NCI-H460 (cell line): ENCODE results near the gene CYFIP1. TPM values are rescaled to one million over a fixed set of nuclear protein-coding genes. Genes with fewer than 3 reads are reported as not detected.

Source experiments
- DNase-seq: peaks from one replicate; pipeline ENCODE4 v3.0.0-alpha.2; 2016; ENCODE audit warnings: low read depth; ENCODE audit errors: extremely low read depth
- total RNA-seq: library from RNA; depleted of rRNA; stranded (reverse); fragments of >200 nt; shearing (Covaris generic); gene quantifications from 2 replicates; pipeline ENCODE4 v1.2.3, GENCODE V29; 2014; rRNA removed

Gene CYFIP1
- total RNA-seq, 1 experiment from 2014 or later: 72.8 TPM

DNA sequence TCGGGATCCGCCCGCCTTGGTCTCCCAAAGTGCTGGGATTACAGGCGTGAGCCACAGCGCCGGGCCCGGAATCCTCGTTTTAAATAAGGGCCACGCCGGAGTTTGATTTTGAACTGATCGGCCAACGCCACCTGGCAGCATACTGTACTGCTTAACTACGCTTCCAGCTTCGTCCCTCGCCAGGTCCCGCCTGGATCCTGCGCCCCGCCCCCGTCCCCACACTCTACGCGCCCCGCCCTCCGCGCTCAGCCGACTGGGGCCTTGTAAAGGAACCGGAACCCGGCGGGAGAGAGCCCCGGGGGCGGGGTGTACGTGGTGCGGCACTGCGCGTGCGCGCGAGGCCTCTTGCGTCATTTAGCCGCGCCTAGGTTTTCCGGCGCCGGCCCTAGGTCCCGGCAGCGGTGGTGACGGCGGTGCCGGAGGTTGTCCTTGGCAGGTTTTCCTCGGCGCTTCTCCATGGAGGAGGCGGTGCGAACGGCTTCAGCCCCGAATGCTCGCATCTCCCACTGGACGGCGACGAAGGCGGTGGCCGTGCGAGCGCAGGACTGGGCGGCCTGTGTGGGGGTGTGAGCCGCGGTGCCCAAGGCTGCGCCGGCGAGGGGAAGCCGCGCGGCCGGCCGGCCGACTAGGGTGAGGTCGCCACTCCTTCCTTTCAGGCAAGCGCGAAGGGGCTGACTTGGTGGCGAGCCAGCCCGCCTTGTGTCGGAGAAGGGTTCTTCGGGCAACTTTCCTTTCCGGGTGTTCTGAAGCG lies 141.7 kb downstream of the CYFIP1 start, which contains the start of gene NIPA2:
TSS of gene NIPA2 (plus strand) at position 375 of the 751 bp plus-strand sequence. CDS start 13,066 bp downstream, outside the sequence.
- peak; percentile 96 for DNase-seq

DNA sequence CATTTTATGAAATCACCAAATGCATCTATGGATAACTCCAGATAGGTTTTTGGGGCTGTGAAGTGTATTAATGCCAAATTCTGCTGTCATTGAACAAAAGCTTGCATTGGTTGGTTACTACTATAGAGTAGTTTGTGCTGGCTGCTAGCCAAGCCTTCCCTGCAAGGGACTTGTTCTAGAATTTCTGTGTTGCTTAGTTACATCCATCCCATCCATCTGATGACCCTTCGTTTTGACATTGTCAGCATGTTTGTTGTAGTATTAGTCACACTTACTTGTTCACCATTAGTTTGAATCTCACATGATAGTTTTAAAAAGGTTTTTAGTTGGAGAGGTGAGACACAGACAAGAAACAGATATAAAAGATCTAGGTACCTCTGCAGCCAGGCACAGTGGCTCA lies 148.7 kb downstream of the CYFIP1 start:
- DNase-seq: no peak

DNA sequence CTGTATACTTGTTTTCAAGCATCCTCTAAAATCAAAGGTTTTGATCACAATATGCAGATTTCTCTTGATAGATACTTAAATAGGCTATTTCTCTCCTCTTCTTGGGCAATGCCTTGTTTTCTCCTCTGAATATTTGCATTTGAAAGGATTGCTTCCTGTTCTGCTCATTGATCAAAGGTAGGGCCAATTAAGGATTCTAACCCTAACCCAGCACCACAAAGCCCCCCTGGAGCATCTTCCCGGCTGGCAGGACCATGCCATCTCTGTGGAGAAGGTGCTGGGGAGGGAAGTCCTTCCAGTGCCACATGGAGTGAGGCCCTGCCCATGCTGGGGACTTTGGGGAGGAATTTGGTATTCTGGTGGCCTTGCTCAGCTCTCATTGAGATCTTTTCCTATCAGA lies 153.0 kb downstream of the CYFIP1 start:
- no peak for DNase-seq

DNA sequence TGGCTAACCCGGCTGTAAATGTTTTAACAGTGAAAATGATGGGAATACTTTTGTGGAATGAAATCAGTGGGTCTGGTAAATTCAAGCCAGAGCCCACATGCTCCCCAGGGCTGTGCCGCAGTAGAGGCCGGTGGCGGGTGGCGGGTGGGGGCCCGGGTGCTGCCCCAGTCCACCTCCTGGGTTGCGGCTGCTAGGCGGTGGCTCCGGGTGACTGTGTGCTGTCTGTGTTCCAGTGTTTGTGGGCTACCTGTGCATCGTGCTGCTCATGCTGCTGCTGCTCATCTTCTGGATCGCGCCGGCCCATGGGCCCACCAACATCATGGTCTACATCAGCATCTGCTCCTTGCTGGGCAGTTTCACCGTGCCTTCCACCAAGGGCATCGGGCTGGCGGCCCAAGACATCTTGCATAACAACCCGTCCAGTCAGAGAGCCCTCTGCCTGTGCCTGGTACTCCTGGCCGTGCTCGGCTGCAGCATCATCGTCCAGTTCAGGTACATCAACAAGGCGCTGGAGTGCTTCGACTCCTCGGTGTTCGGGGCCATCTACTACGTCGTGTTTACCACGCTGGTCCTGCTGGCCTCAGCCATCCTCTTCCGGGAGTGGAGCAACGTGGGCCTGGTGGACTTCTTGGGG lies 156.6 kb downstream of the CYFIP1 start:
- DNase-seq: no peak

DNA sequence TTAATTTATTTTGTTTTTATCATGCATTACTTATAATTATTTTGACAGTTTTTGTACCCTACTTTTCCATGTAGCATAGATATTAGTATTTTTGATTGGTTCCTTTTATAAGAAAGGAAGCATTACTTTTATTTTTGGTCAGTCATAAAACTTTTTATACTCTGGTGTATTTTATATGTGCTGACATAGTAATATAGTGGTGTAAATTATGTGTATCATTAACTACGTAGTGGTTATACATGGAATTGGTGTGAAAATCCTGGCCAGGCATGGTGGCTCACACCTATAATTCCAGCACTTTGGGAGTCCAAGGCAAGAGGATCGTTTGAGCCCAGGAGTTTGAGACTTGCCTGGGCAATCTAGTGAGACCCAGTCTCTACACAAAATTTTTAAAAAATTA lies 160.5 kb downstream of the CYFIP1 start:
- DNase-seq: no peak

Other genes with a start within 250 kb of the CYFIP1 start
- 45.0 and 46.5 TPM in 2 replicates for gene NIPA1, start 193.7 kb downstream of the CYFIP1 start, total RNA-seq
- 113 and 116 TPM in 2 replicates for gene NIPA2, start 141.7 kb downstream of the CYFIP1 start, total RNA-seq
- gene TUBGCP5, start 59.2 kb upstream of the CYFIP1 start, total RNA-seq: 21.2 and 24.7 TPM in 2 replicates
- not detected in 2 replicates for gene GOLGA6L1, start 156.5 kb upstream of the CYFIP1 start, total RNA-seq